CD4-positive, alpha-beta T cell treated with Interferon gamma for 1 hour (primary cell): ENCODE results near the gene KHDRBS1.
"Not testable (repeated sequence)": the region's sequence is repeated elsewhere in the genome, so short reads cannot be mapped to it uniquely, and the experiment has no call there.

Experiments used
- DNase-seq: peaks from one replicate; pipeline ENCODE4 v3.0.0-alpha.2; 2020

KHDRBS1 gene

DNA sequence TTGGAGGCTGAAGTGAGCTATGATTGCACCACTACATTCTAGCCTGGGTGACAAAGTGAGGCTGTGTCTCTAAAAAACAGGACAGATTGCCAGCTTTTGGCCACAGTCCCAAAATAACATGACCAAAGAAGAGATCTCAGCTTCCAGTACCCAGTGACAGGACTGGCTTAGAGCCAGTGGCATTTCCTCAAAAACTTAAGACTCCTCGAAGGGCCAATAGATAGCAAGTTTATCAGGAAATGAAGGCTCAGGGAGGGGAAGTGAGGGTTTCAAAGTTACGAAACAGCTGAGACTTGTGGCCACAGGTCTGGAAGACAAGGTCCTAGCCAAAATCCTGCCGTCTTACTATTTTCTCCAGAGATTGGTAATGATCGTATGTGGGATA is 52.8 kb downstream of the KHDRBS1 start:
- DNase-seq: peak; percentile 52

GRCh38 chr1:32068957-32069588 is 55.4 kb downstream of the KHDRBS1 start:
- DNase-seq: no peak

DNA sequence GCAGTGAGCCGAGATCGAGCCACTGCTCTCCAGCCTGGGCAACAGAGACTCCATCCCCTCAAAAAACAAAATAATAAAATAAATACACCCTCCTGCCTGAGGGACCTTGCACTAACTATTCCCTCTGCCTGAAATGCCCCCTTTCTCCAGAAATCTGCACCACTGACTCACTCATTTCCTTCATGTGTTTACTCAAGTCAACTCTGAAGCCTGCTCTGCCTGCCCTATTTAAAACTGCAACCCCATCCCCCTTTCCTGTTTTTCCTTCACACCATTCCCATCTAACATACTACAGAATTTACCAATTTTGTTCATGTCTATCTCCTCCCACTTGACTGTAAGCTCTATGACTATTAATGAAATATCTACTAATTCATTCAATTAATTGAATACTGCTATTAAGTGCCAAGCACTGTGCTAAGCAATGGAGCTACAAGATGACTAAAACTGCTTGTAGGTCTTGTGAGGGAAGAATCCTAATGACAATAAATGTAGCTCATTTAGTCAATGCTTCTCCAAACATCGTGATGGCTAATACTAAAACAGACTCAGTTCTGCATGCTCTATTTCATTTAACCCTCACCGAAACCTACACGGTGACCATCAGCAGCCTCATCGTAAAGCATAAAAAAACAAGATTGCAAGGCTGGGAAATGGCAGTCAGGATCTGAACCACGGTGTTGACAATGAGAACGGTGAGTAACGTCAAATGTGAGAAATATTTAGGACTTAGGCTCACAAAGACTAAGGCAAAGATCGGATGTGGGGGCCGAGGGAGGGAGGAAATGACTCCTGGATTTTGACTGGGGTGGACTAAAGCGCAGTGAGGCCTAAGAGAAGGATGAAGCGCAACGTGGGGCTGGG is 58.3 kb downstream of the KHDRBS1 start:
- no peak for DNase-seq

- DNase-seq: peak; percentile 95
Observed at GRCh38 chr1:32072622-32073298, 59.1 kb downstream of the KHDRBS1 start, which contains the start of gene TMEM39B. Gene TMEM39B (plus strand): TSS chr1:32072939. CDS start chr1:32073048, 109 bp downstream.

- no peak for DNase-seq
Observed at GRCh38 chr1:32073299-32074229, 59.9 kb downstream of the KHDRBS1 start.

GRCh38 chr1:32074841-32075240 is 61.2 kb downstream of the KHDRBS1 start:
- DNase-seq: no peak

- DNase-seq: no peak
Observed at GRCh38 chr1:32077451-32077850, 63.8 kb downstream of the KHDRBS1 start.

DNA sequence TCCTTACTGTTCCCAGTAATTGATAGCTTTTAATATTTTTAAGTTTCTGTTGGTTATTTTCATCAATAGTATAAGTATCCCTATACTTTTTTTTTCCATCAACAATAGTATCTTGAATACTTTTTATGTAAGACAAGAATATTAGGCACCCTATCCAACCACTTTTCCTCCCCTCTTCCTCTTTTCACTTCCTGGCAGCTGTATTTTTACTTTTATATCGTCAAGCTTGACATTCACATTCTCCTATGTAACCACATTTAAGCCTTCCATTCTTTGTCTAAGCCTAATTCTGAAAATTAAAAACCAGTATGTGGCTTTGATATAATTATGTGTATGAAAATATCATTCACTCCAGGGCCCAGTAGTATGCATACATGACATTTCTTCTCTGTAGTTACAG is 68.4 kb downstream of the KHDRBS1 start:
- DNase-seq: no peak

DNA sequence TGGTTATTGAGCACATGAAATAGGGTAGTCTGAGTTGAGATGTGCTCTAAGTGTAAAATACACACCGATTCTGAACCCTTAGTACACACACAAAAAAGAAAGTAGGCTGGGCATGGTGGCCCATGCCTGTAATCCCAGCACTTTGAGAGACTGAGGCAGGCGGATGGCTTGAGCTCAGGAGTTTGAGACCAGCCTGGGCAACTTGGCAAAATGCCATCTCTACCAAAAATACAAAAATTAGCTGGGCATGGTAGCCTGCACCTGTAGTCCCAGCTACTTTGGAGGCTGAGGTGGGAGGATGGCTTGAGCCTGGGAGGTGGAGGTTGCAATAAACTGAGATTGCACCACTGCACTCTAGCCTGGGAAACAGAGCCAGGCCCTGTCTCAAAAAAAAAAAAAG is 72.7 kb downstream of the KHDRBS1 start:
- DNase-seq: not testable (repeated sequence)

- DNase-seq: no peak
Observed at GRCh38 chr1:32091176-32091575, 77.5 kb downstream of the KHDRBS1 start.

DNA sequence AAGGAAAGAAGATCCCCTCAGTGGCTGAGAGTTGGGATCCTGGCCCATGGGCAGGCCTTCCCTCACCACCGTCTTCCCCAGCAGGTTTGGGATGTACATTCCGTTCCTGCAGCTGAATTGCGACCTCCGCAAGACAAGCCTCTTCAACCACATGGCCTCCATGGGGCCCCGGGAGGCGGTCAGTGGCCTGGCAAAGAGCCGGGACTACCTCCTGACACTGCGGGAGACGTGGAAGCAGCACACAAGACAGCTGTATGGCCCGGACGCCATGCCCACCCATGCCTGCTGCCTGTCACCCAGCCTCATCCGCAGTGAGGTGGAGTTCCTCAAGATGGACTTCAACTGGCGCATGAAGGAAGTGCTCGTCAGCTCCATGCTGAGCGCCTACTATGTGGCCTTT is 77.9 kb downstream of the KHDRBS1 start:
- no peak for DNase-seq
